Measurements from ENCODE around the gene MYO3A. TPM values are rescaled to one million over a fixed set of nuclear protein-coding genes. Genes with fewer than 3 reads are reported as not detected.

Gene MYO3A
- total RNA-seq, 1 donor from 2014 or later = not detected

DNA sequence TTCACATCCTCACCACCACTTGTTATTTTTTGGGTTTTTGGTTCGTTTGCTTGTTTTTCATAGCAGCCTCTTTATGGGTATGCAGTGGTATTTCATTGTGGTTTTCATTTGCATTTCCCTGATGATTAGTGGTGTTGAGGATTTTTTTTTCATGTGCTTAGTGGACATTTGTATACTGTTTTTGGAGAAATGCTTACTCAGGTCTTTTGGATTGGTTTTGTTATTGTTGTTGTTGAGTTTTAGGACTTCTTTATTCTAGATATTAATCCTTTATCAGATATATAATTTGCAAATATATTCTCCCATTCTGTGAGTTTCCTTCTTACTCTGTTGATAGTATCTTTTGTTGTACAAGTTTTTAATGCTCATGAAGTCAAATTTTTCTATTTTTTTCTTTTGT lies 325.3 kb downstream of the MYO3A start:
- Mint-ChIP-seq H3K36me3 (ENCODE audit: low read depth) (no peaks in the 10 kb centered on the region), H3K4me3 (ENCODE audit: unreplicated experiment) (no peak overlapping the region), H3K27ac (ENCODE audit: unreplicated experiment) (no peak overlapping the region), H3K9me3 (ENCODE audit: low read depth) (peaks cover 7% of the 10 kb centered on the region), H3K27me3 (ENCODE audit: low read depth) (no peaks in the 10 kb centered on the region), H3K4me1 (ENCODE audit: low read depth) (no peaks in the 10 kb centered on the region)
- DNase-seq (ENCODE audit: low spot score) = no peak
- TF ChIP-seq, protein P1, sequence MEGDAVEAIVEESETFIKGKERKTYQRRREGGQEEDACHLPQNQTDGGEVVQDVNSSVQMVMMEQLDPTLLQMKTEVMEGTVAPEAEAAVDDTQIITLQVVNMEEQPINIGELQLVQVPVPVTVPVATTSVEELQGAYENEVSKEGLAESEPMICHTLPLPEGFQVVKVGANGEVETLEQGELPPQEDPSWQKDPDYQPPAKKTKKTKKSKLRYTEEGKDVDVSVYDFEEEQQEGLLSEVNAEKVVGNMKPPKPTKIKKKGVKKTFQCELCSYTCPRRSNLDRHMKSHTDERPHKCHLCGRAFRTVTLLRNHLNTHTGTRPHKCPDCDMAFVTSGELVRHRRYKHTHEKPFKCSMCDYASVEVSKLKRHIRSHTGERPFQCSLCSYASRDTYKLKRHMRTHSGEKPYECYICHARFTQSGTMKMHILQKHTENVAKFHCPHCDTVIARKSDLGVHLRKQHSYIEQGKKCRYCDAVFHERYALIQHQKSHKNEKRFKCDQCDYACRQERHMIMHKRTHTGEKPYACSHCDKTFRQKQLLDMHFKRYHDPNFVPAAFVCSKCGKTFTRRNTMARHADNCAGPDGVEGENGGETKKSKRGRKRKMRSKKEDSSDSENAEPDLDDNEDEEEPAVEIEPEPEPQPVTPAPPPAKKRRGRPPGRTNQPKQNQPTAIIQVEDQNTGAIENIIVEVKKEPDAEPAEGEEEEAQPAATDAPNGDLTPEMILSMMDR (IDR thresholded peaks at IDR 0.05) = no peak
